CD4-positive, alpha-beta T cell (primary cell): Measurements from ENCODE around the gene CT55. TPM values are rescaled to one million over a fixed set of nuclear protein-coding genes. Genes with fewer than 3 reads are reported as not detected.

Experiments
- ATAC-seq: fragments of 200-7000 bp; cut with Tn5 transposase; one replicate; pipeline ENCODE4 v1.10.0; 2022; ENCODE audit warnings: mild to moderate bottlenecking; ENCODE audit not compliant: poor library complexity
- CTCF ChIA-PET: fragments of 350-600 bp; sonication (Branson Sonifier 250); formaldehyde crosslinking; loops from one replicate; lab custom pipeline; 2021; ENCODE audit warnings: antibody characterized with exemption, inconsistent platforms; lab: Charles Lee
- POLR2A ChIA-PET: fragments of 350-600 bp; sonication (Branson Sonifier 250); formaldehyde crosslinking; loops from one replicate; lab custom pipeline; 2021; ENCODE audit warnings: antibody characterized with exemption, inconsistent platforms; lab: Charles Lee
- DNase-seq, 14 experiments: peaks; one replicate each; pipeline ENCODE4 v3.0.0-alpha.2; 2013 to 2020; ENCODE audit warnings: mixed read lengths in 2 of 14
- H3K27ac ChIP-seq, 2 donors: one replicate each; pipeline versions ENCODE4 v1.5.1 to v1.7.0; 2013; ENCODE audit warnings: low read length in 2 of 2, low read depth in 1 of 2, mild to moderate bottlenecking in 1 of 2
- H3K27me3 ChIP-seq, 2 experiments: 1 replicate in 1 of 2; 2 replicates in 1 of 2; pipeline versions ENCODE4 v1.6.1 to v1.7.0; 2013; ENCODE audit warnings: low read length in 2 of 2, control low read depth in 1 of 2, mild to moderate bottlenecking in 1 of 2, moderate library complexity in 1 of 2; ENCODE audit not compliant: insufficient read depth in 2 of 2, control insufficient read depth in 1 of 2
- H3K36me3 ChIP-seq: one replicate; pipeline ENCODE4 v1.6.1; 2013; ENCODE audit warnings: low read length, control low read depth; ENCODE audit not compliant: insufficient read depth
- H3K4me1 ChIP-seq: one replicate; pipeline ENCODE4 v1.6.1; 2013; ENCODE audit warnings: low read length, control low read depth; ENCODE audit not compliant: insufficient read depth
- H3K4me3 ChIP-seq: one replicate; pipeline ENCODE4 v1.5.1; 2013; ENCODE audit warnings: mild to moderate bottlenecking, low read length, moderate library complexity
- H3K9me3 ChIP-seq, 2 experiments: 1 replicate in 1 of 2; 2 replicates in 1 of 2; pipeline versions ENCODE4 v1.6.1 to v1.7.0; 2013; ENCODE audit warnings: low read length in 2 of 2, mild to moderate bottlenecking in 2 of 2, control low read depth in 1 of 2, moderate library complexity in 1 of 2; ENCODE audit not compliant: control insufficient read depth in 1 of 2, insufficient read depth in 1 of 2
- H3K27ac Mint-ChIP-seq: one replicate; pipeline ENCODE4 v1.8.0; 2020; ENCODE audit warnings: mixed read lengths
- H3K27me3 Mint-ChIP-seq: one replicate; pipeline ENCODE4 v1.8.0; 2021; ENCODE audit warnings: mixed read lengths
- H3K36me3 Mint-ChIP-seq: one replicate; pipeline ENCODE4 v1.8.0; 2021; ENCODE audit warnings: low read depth, mixed read lengths
- H3K4me1 Mint-ChIP-seq: one replicate; pipeline ENCODE4 v1.8.0; 2021; ENCODE audit warnings: low read depth, mixed read lengths
- H3K4me3 Mint-ChIP-seq: one replicate; pipeline ENCODE4 v1.8.0; 2020; ENCODE audit warnings: mild to moderate bottlenecking, mixed read lengths
- H3K9me3 Mint-ChIP-seq: one replicate; pipeline ENCODE4 v1.8.0; 2020; ENCODE audit warnings: mixed read lengths
- CTCF ChIP-seq: fragments of 200-600 bp; IDR thresholded peaks from one replicate; pipeline ENCODE4 v1.8.0; 2022; ENCODE audit warnings: antibody characterized with exemption, mild to moderate bottlenecking
- intact Hi-C, 2 experiments: fragments of 100-400 bp; cut with DNase I in 1 of 2; cut with micrococcal nuclease in 1 of 2; formaldehyde crosslinking; loops; one replicate each; pipeline versions ENCODE4 v1.15.1 to v1.9.0; 2023 to 2025; cut with DNase I, micrococcal nuclease
- total RNA-seq, 174 experiments: library from RNA in 2 of 174; stranded (reverse) in 2 of 174; gene quantifications; one replicate each; pipeline ENCODE4 v1.2.3 and lab custom pipeline; 2021 to 2026

The CT55 gene
- total RNA-seq, 2 experiments from 2014 or later, result not detected

GRCh38 chrX:135191838-135192237, 20.6 kb upstream of the CT55 start:
- H3K9me3 Mint-ChIP-seq, result no peaks in the 10 kb centered on the region
- no peaks in the 10 kb centered on the region for H3K27me3 ChIP-seq
- ChIA-PET POLR2A (no interaction called here), CTCF (no interaction called here)
- no peaks in the 10 kb centered on the region for H3K4me1 ChIP-seq
- no peak for DNase-seq
- no peaks in the 10 kb centered on the region for H3K36me3 Mint-ChIP-seq
- H3K27me3 Mint-ChIP-seq, result peaks cover 10% of the 10 kb centered on the region
- no peak overlapping the region for H3K4me3 Mint-ChIP-seq
- no peak for TF ChIP-seq CTCF
- no peak overlapping the region for H3K27ac ChIP-seq
- intact Hi-C loops, result no loop called here
- H3K27ac Mint-ChIP-seq, result no peak overlapping the region
- H3K4me3 ChIP-seq, result no peak overlapping the region
- no peaks in the 10 kb centered on the region for H3K9me3 ChIP-seq
- H3K4me1 Mint-ChIP-seq, result no peaks in the 10 kb centered on the region
- no peaks in the 10 kb centered on the region for H3K36me3 ChIP-seq
- ATAC-seq, result no peak

- H3K27me3 ChIP-seq, result no peaks in the 10 kb centered on the region
- Mint-ChIP-seq H3K27ac (no peak overlapping the region), H3K36me3 (no peaks in the 10 kb centered on the region), H3K4me3 (no peak overlapping the region), H3K27me3 (peaks cover 42% of the 10 kb centered on the region), H3K4me1 (no peaks in the 10 kb centered on the region), H3K9me3 (no peaks in the 10 kb centered on the region)
- ChIA-PET POLR2A (no interaction called here), CTCF (interaction anchor here (0.6 to 1.1 kb wide), 3 partner anchors 16 to 221 kb away, joined by 3 to 5 read pairs (median 3); no protein-coding TSS in a partner anchor)
- H3K9me3 ChIP-seq, result no peaks in the 10 kb centered on the region
- no peak overlapping the region for H3K27ac ChIP-seq
- no peaks in the 10 kb centered on the region for H3K36me3 ChIP-seq
- no peak overlapping the region for H3K4me3 ChIP-seq
- intact Hi-C loops, result loop anchor here in 1 of 2 experiments (1.0 kb wide), 1 partner anchor 221 kb away; no protein-coding TSS in a partner anchor
- DNase-seq (peak in 10 of 14 experiments; percentile 6 to 71 (median 28)), ATAC-seq (peak; percentile 60)
- no peaks in the 10 kb centered on the region for H3K4me1 ChIP-seq
- peak; percentile 31 for TF ChIP-seq CTCF
Observed at GRCh38 chrX:135185795-135186443, 14.7 kb upstream of the CT55 start.

GRCh38 chrX:135178636-135179035, 7.4 kb upstream of the CT55 start:
- DNase-seq, result no peak
- Mint-ChIP-seq H3K4me1 (no peaks in the 10 kb centered on the region), H3K27ac (no peak overlapping the region), H3K9me3 (no peaks in the 10 kb centered on the region), H3K36me3 (no peaks in the 10 kb centered on the region), H3K27me3 (peaks cover 20% of the 10 kb centered on the region), H3K4me3 (no peak overlapping the region)
- intact Hi-C loops, result no loop called here
- H3K4me1 ChIP-seq, result no peaks in the 10 kb centered on the region
- no peak for TF ChIP-seq CTCF
- no peak overlapping the region for H3K27ac ChIP-seq
- H3K9me3 ChIP-seq, result no peaks in the 10 kb centered on the region
- ChIA-PET CTCF (no interaction called here), POLR2A (no interaction called here)
- no peak for ATAC-seq
- H3K27me3 ChIP-seq, result no peaks in the 10 kb centered on the region
- H3K4me3 ChIP-seq, result no peak overlapping the region
- H3K36me3 ChIP-seq, result no peaks in the 10 kb centered on the region
